Loucy (cell line): ENCODE results near the gene TRRAP.

Experiments
- H2AFZ ChIP-seq: fragments of 200-600 bp; sonication (generic); 2 replicates; pipeline ENCODE4 v1.6.0; 2016; ENCODE audit warnings: antibody characterized with exemption, mild to moderate bottlenecking, low read length, moderate library complexity
- H3F3A ChIP-seq: fragments of 200-600 bp; 2 replicates; pipeline ENCODE4 v1.6.0; 2016; ENCODE audit warnings: antibody characterized with exemption, low read depth, mild to moderate bottlenecking
- H3K27me3 ChIP-seq: fragments of 200-600 bp; sonication (generic); 2 replicates; pipeline ENCODE4 v1.6.1; 2014; ENCODE audit warnings: low read length, mild to moderate bottlenecking; ENCODE audit not compliant: insufficient read depth, poor library complexity, severe bottlenecking
- H3K36me3 ChIP-seq: fragments of 200-600 bp; sonication (generic); 2 replicates; pipeline ENCODE4 v1.6.1; 2016; ENCODE audit warnings: low read length; ENCODE audit not compliant: insufficient read depth
- H3K4me1 ChIP-seq: fragments of 200-600 bp; sonication (generic); 2 replicates; pipeline ENCODE4 v1.5.1; 2014; ENCODE audit warnings: low read length, mild to moderate bottlenecking; ENCODE audit not compliant: insufficient read depth, poor library complexity, severe bottlenecking
- H3K4me2 ChIP-seq: fragments of 200-600 bp; sonication (generic); 2 replicates; pipeline ENCODE4 v1.6.0; 2014; ENCODE audit warnings: antibody characterized with exemption, low read length, low read depth, mild to moderate bottlenecking; ENCODE audit not compliant: poor library complexity, severe bottlenecking
- H3K4me3 ChIP-seq: fragments of 200-600 bp; sonication (generic); 2 replicates; pipeline ENCODE4 v1.5.1; 2014; ENCODE audit warnings: low read length, mild to moderate bottlenecking, mixed read lengths; ENCODE audit not compliant: poor library complexity, severe bottlenecking
- H3K79me2 ChIP-seq: fragments of 200-600 bp; sonication (generic); 2 replicates; pipeline ENCODE4 v1.6.1; 2014; ENCODE audit warnings: low read length; ENCODE audit not compliant: insufficient read depth
- H3K9ac ChIP-seq: fragments of 200-600 bp; sonication (generic); 2 replicates; pipeline ENCODE4 v1.6.0; 2014; ENCODE audit warnings: mild to moderate bottlenecking, low read depth, low read length, moderate library complexity; ENCODE audit not compliant: poor library complexity, severe bottlenecking
- H3K9me2 ChIP-seq: fragments of 200-600 bp; sonication (generic); replicated peaks from 2 replicates; pipeline ENCODE4 v1.6.1; 2016; ENCODE audit warnings: low read depth, low read length, mixed read lengths
- H3K9me3 ChIP-seq: fragments of 200-600 bp; sonication (generic); 2 replicates; pipeline ENCODE4 v1.6.1; 2014; ENCODE audit warnings: mild to moderate bottlenecking, antibody characterized with exemption, low read length, low read depth; ENCODE audit not compliant: insufficient read depth
- H4K20me1 ChIP-seq: fragments of 200-600 bp; sonication (generic); 2 replicates; pipeline ENCODE4 v1.6.0; 2014; ENCODE audit warnings: antibody characterized with exemption, low read length, mild to moderate bottlenecking; ENCODE audit not compliant: insufficient read depth, poor library complexity, severe bottlenecking
- EZH2phosphoT487 ChIP-seq: fragments of 200-600 bp; IDR thresholded peaks from 2 replicates; pipeline ENCODE4 v1.6.1; 2018; ENCODE audit warnings: antibody characterized with exemption, mild to moderate bottlenecking, moderate library complexity, borderline replicate concordance
- TF ChIP-seq, protein P1 (sequence below): fragments of 200-600 bp; sonication (generic); conservative IDR thresholded peaks from 2 replicates; pipeline ENCODE4 v1.5.1; 2014; ENCODE audit warnings: mild to moderate bottlenecking, antibody characterized with exemption, low read length

The TRRAP gene

DNA sequence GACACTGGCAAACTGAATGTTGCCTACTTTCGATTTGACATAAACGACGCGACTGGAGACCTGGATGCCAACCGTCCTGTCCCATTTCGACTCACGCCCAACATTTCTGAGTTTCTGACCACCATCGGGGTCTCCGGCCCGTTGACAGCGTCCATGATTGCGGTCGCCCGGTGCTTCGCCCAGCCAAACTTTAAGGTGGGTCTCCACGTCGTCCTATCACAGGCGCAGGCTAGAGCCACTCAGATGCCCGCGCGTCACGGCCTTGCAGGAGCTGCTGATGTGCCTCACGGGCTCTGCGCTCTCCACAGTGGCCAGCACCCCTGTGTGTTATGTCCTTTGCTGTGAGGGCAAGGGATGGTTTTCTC is 133.0 kb downstream of the TRRAP start:
- TF ChIP-seq, protein P1, sequence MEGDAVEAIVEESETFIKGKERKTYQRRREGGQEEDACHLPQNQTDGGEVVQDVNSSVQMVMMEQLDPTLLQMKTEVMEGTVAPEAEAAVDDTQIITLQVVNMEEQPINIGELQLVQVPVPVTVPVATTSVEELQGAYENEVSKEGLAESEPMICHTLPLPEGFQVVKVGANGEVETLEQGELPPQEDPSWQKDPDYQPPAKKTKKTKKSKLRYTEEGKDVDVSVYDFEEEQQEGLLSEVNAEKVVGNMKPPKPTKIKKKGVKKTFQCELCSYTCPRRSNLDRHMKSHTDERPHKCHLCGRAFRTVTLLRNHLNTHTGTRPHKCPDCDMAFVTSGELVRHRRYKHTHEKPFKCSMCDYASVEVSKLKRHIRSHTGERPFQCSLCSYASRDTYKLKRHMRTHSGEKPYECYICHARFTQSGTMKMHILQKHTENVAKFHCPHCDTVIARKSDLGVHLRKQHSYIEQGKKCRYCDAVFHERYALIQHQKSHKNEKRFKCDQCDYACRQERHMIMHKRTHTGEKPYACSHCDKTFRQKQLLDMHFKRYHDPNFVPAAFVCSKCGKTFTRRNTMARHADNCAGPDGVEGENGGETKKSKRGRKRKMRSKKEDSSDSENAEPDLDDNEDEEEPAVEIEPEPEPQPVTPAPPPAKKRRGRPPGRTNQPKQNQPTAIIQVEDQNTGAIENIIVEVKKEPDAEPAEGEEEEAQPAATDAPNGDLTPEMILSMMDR: no peak
- TF ChIP-seq EZH2phosphoT487: no peak
- H3F3A ChIP-seq: no peaks in the 10 kb centered on the region
- H2AFZ ChIP-seq: no peak overlapping the region
- no peaks in the 10 kb centered on the region for H3K79me2 ChIP-seq
- no peaks in the 10 kb centered on the region for H3K4me1 ChIP-seq
- H3K27me3 ChIP-seq: no peaks in the 10 kb centered on the region
- H4K20me1 ChIP-seq: no peaks in the 10 kb centered on the region
- H3K4me2 ChIP-seq: no peak overlapping the region
- no peaks in the 10 kb centered on the region for H3K9me3 ChIP-seq
- no peaks in the 10 kb centered on the region for H3K9me2 ChIP-seq
- peaks cover 82% of the 10 kb centered on the region; the same call in 1 of the 2 replicates for H3K36me3 ChIP-seq
- no peak overlapping the region for H3K4me3 ChIP-seq
- no peak overlapping the region for H3K9ac ChIP-seq

- peaks cover 76% of the 10 kb centered on the region; the same call in 1 of the 2 replicates for H3K36me3 ChIP-seq
- H2AFZ ChIP-seq: no peak overlapping the region
- H3F3A ChIP-seq: no peaks in the 10 kb centered on the region
- no peak overlapping the region for H3K4me2 ChIP-seq
- H4K20me1 ChIP-seq: no peaks in the 10 kb centered on the region
- TF ChIP-seq EZH2phosphoT487: no peak
- TF ChIP-seq, protein P1: no peak
- no peaks in the 10 kb centered on the region for H3K9me2 ChIP-seq
- H3K79me2 ChIP-seq: no peaks in the 10 kb centered on the region
- no peaks in the 10 kb centered on the region for H3K4me1 ChIP-seq
- H3K9me3 ChIP-seq: no peaks in the 10 kb centered on the region
- H3K4me3 ChIP-seq: no peak overlapping the region
- no peaks in the 10 kb centered on the region for H3K27me3 ChIP-seq
- H3K9ac ChIP-seq: no peak overlapping the region
Observed at GRCh38 chr7:99011706-99012404, 133.5 kb downstream of the TRRAP start.

DNA sequence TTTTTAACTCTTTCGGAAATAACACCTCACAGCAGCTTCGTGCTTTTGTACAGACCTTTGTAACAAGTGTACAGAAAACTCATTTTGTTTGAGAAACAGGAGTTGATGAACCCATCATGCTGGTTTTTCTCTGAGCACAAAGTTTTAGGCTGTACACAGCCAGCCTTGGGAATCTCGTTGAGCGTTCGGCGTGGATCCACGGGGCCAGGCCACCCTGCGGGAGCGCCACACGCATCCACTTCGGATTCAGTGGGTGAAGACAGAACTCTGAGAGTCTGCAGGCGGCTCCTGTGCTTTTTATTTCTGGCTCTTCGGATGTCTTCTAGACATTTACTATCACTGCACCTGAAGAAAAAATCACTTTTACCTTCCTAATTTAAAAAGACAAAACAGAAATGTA is 134.4 kb downstream of the TRRAP start:
- no peaks in the 10 kb centered on the region for H3K9me3 ChIP-seq
- no peak overlapping the region for H3K4me3 ChIP-seq
- no peaks in the 10 kb centered on the region for H4K20me1 ChIP-seq
- no peak overlapping the region for H3K4me2 ChIP-seq
- H3K36me3 ChIP-seq: peaks cover 73% of the 10 kb centered on the region; the same call in 1 of the 2 replicates
- H3K4me1 ChIP-seq: no peaks in the 10 kb centered on the region
- H3K27me3 ChIP-seq: no peaks in the 10 kb centered on the region
- H3K9me2 ChIP-seq: no peaks in the 10 kb centered on the region
- no peak for TF ChIP-seq EZH2phosphoT487
- TF ChIP-seq, protein P1: no peak
- no peak overlapping the region for H3K9ac ChIP-seq
- H2AFZ ChIP-seq: no peak overlapping the region
- H3K79me2 ChIP-seq: no peaks in the 10 kb centered on the region
- no peaks in the 10 kb centered on the region for H3F3A ChIP-seq
